ENCODE data around the gene NAA60.

DNA sequence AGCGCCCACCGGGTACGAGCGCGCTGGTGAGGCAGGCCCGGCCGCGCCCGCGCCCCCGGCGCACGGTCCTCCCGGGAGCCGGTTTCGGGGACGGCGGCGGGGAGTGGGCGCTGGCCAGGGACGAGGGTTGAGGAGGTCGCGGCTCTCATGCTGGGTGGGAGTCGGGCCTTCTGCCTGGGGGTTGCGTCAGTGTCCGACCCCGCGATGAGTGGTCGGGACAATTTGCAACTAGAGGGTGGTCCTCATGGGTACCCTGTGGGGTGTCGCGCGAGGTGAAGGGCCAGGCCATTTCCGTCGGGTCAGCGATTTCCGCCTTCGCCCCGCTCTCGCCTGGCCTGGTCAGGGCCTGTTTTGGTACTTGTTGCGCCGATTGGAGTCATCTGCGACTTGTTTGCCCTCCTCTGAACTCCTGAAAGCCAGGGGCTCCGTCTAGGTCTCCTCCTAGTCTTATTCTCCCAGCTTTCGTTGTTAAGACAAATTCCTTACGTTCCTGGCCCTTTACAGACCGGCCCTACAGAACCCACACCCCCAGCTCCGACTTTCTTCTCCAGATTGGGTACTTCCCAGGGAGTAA lies 14.9 kb downstream of the NAA60 start:
- TF ChIP-seq POLR2AphosphoS5 (IDR thresholded peaks at IDR 0.05) (no peak), POLR2A (IDR thresholded peaks at IDR 0.05) (no peak)
- TF ChIP-seq, protein P1, sequence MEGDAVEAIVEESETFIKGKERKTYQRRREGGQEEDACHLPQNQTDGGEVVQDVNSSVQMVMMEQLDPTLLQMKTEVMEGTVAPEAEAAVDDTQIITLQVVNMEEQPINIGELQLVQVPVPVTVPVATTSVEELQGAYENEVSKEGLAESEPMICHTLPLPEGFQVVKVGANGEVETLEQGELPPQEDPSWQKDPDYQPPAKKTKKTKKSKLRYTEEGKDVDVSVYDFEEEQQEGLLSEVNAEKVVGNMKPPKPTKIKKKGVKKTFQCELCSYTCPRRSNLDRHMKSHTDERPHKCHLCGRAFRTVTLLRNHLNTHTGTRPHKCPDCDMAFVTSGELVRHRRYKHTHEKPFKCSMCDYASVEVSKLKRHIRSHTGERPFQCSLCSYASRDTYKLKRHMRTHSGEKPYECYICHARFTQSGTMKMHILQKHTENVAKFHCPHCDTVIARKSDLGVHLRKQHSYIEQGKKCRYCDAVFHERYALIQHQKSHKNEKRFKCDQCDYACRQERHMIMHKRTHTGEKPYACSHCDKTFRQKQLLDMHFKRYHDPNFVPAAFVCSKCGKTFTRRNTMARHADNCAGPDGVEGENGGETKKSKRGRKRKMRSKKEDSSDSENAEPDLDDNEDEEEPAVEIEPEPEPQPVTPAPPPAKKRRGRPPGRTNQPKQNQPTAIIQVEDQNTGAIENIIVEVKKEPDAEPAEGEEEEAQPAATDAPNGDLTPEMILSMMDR (IDR thresholded peaks at IDR 0.05 in 8 of 11, conservative IDR thresholded peaks at IDR 0.05 in 3 of 11) = no peak
